Spinal cord (tissue), 10 donors: ENCODE results near the gene FOXP1. TPM values are rescaled to one million over a fixed set of nuclear protein-coding genes. Genes with fewer than 3 reads are reported as not detected.

Experiments used
- DNase-seq, 6 donors: peaks; one replicate each; pipeline versions ENCODE4 v3.0.0 to v3.0.0-alpha.2; 2013 to 2015; ENCODE audit warnings: low spot score in 6 of 6, low read depth in 4 of 6
- H3K27ac ChIP-seq: one replicate; pipeline ENCODE4 v1.5.1; 2013; ENCODE audit warnings: low read depth, low read length, control low read depth
- H3K27me3 ChIP-seq: one replicate; pipeline ENCODE4 v1.6.1; 2013; ENCODE audit warnings: low read length; ENCODE audit not compliant: control insufficient read depth, insufficient read depth
- H3K36me3 ChIP-seq: one replicate; pipeline ENCODE4 v1.6.1; 2013; ENCODE audit warnings: low read length; ENCODE audit not compliant: control insufficient read depth, insufficient read depth
- H3K4me1 ChIP-seq: one replicate; pipeline ENCODE4 v1.6.1; 2013; ENCODE audit warnings: low read length; ENCODE audit not compliant: control insufficient read depth, insufficient read depth
- H3K4me3 ChIP-seq: one replicate; pipeline ENCODE4 v1.5.1; 2013; ENCODE audit warnings: low read depth, low read length, control low read depth
- H3K9me3 ChIP-seq: one replicate; pipeline ENCODE4 v1.6.1; 2013; ENCODE audit warnings: low read length; ENCODE audit not compliant: control insufficient read depth, insufficient read depth
- WGBS: methylation state at CpG from one replicate; pipeline ENCODE4 v1.1.5; 2013; ENCODE audit warnings: missing lambda C conversion rate; ENCODE audit not compliant: insufficient coverage; 5-methylcytosine and 5-hydroxymethylcytosine counted together
- polyA plus RNA-seq, 2 donors: library from polyadenylated mRNA; unstranded; fragments of 120-200 nt; gene quantifications; one replicate each; pipeline ENCODE4 v1.2.1, GENCODE V29; 2013; ENCODE audit not compliant: insufficient read length in 2 of 2
- total RNA-seq, 2 donors: library from RNA; depleted of rRNA in 1 of 2; stranded (reverse); fragments of 120-200 nt in 1 of 2; fragments of >200 nt in 1 of 2; gene quantifications; one replicate each; pipeline versions ENCODE4 v1.2.3 to v1.2.4, GENCODE V29; 2013 to 2014
- donor health status: healthy.

FOXP1 gene
- total and polyA plus RNA-seq, 4 donors: 27.4 to 118 (median 66.1) TPM

DNA sequence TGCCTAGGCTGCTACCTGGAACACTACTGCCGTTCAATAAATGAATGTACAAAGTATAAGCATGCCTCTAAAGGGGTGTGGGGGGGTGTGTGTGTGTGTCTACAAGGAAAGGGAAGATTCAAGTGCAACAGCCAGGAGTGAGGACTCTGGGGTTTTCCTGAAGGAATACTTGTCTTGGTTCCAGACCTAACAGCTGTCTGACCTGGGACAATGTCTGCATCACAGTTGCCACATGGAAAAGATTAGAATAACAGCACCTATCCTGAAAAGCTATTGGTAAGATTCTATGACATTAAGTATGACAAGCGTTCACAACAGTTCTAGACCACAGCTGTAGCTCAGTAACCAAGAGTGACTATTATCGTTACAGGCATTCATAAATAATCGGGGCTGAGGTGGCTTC, 345.2 kb downstream of the FOXP1 start:
- H3K4me1 ChIP-seq: no peaks in the 10 kb centered on the region
- H3K27me3 ChIP-seq: no peaks in the 10 kb centered on the region
- H3K9me3 ChIP-seq: no peaks in the 10 kb centered on the region
- no peaks in the 10 kb centered on the region for H3K36me3 ChIP-seq
- no peak overlapping the region for H3K4me3 ChIP-seq
- no peak for DNase-seq
- no peak overlapping the region for H3K27ac ChIP-seq
- 62% methylated on average over 3 of the region's 4 CpGs for WGBS

DNA sequence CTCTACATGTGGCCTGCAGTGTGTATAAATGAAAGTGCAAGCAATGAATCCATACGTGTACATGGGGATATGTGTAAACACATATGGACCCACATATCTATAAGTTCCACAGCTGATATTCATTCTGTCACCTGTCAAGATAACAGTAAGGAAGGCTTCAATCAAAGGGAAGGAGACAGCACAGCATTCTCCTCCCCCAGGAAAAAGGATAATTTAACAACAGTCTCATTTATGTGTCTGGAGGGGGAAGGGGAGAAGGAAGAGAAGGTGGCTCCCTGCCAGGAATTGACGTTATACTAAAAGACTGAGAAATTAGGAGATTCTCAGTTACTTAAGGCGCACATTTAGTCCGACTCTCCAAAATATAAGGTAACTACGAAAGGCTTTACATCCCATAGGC, 345.9 kb downstream of the FOXP1 start:
- Histone ChIP-seq H3K4me1 (no peaks in the 10 kb centered on the region), H3K36me3 (no peaks in the 10 kb centered on the region), H3K9me3 (no peaks in the 10 kb centered on the region), H3K27ac (no peak overlapping the region), H3K4me3 (no peak overlapping the region), H3K27me3 (no peaks in the 10 kb centered on the region)
- WGBS: no CpG with 5 or more reads among the region's 5 CpGs
- peak in 1 of 6 donors; percentile 36 for DNase-seq

DNA sequence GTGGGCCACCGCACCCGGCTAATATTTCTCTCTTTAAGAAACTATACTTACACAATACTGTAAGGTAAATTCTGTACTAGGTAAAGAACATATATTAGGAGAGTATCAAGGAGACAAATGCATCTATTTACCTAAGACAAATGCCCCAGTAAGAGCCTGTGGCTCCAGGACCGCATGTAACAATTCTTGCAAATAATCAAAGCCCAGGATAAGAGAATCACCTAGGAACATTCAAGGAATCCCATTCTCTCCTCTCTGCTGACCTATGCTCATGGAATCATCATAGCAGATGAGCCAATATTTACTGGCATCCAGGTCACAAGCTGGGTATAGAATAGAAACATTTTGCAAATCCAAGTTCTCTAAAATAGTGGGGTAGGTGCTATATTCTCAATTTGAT, 347.7 kb downstream of the FOXP1 start:
- WGBS: no CpG with 5 or more reads among the region's 3 CpGs
- Histone ChIP-seq H3K36me3 (no peaks in the 10 kb centered on the region), H3K9me3 (no peaks in the 10 kb centered on the region), H3K27ac (no peak overlapping the region), H3K4me3 (no peak overlapping the region), H3K4me1 (no peaks in the 10 kb centered on the region), H3K27me3 (no peaks in the 10 kb centered on the region)
- DNase-seq: no peak

- WGBS: 100% methylated on average over 1 of the region's 3 CpGs
- no peaks in the 10 kb centered on the region for H3K9me3 ChIP-seq
- H3K36me3 ChIP-seq: no peaks in the 10 kb centered on the region
- DNase-seq: no peak
- H3K27me3 ChIP-seq: no peaks in the 10 kb centered on the region
- no peak overlapping the region for H3K27ac ChIP-seq
- no peak overlapping the region for H3K4me3 ChIP-seq
- H3K4me1 ChIP-seq: no peaks in the 10 kb centered on the region
These were observed 350.6 kb downstream of the FOXP1 start for GRCh38 chr3:71232895-71233294.

DNA sequence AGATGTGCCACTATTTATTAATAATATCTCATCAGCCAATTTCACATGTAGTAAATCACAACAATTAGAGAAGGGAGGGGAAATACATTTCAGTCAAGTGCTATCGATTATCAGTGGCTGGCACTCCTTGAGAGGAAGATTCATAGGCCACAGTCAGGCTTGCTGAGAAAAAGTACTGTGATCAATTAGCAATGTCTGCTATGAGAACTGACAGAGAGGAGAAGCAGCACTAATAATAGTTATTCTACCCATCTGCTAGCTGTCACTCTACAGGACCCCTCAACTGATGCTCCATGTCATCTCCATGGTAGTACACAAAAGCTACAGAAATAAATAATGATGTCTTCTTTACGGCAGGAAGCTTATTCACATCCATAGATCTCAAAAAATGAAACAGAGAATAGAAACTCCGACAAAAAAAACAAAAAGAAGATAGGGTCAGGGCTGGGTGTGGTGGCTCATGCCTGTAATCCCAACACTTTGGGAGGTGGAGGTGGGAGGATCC, 351.3 kb downstream of the FOXP1 start:
- Histone ChIP-seq H3K27me3 (no peaks in the 10 kb centered on the region), H3K4me3 (no peak overlapping the region), H3K4me1 (no peaks in the 10 kb centered on the region), H3K36me3 (no peaks in the 10 kb centered on the region), H3K27ac (no peak overlapping the region), H3K9me3 (no peaks in the 10 kb centered on the region)
- WGBS: 60% methylated on average over 1 of the region's 3 CpGs
- no peak for DNase-seq

GRCh38 chr3:71231680-71232079, 351.8 kb downstream of the FOXP1 start:
- Histone ChIP-seq H3K27me3 (peaks cover 2% of the 10 kb centered on the region), H3K4me3 (no peak overlapping the region), H3K4me1 (peaks cover 4% of the 10 kb centered on the region), H3K27ac (no peak overlapping the region), H3K9me3 (no peaks in the 10 kb centered on the region), H3K36me3 (no peaks in the 10 kb centered on the region)
- DNase-seq: no peak
- no CpG with 5 or more reads among the region's 4 CpGs for WGBS

GRCh38 chr3:71229905-71230657, 353.4 kb downstream of the FOXP1 start:
- Histone ChIP-seq H3K36me3 (no peaks in the 10 kb centered on the region), H3K27ac (no peak overlapping the region), H3K4me3 (no peak overlapping the region), H3K4me1 (peaks cover 14% of the 10 kb centered on the region), H3K9me3 (no peaks in the 10 kb centered on the region), H3K27me3 (peaks cover 2% of the 10 kb centered on the region)
- WGBS: 56% methylated on average over 3 of the region's 7 CpGs
- DNase-seq: peak in 1 of 6 donors; percentile 37

GRCh38 chr3:71228156-71228866, 355.2 kb downstream of the FOXP1 start:
- Histone ChIP-seq H3K9me3 (no peaks in the 10 kb centered on the region), H3K27ac (no peak overlapping the region), H3K4me3 (no peak overlapping the region), H3K27me3 (peaks cover 2% of the 10 kb centered on the region), H3K4me1 (peaks cover 14% of the 10 kb centered on the region), H3K36me3 (no peaks in the 10 kb centered on the region)
- 80% methylated on average over 4 of the region's 9 CpGs for WGBS
- peak in 1 of 6 donors; percentile 63 for DNase-seq

DNA sequence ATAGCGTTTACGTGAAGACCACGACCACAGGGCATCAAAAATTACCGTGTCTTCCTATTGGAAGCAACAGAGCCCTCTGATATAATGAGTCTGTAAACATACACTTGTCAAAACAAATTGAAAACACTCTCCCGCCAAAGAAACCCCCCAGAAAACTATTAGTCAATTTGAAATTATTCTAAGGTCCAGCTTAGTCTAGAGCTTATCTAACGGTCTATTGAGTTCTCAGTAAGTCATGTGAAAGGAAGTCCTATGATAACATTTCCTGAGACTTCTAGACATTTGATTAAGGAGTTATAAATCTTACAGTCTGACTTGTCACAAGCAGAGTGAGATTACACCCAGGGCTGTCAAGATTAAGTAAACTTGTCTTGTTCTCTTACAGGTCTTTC, 356.3 kb downstream of the FOXP1 start:
- no peak for DNase-seq
- Histone ChIP-seq H3K4me3 (no peak overlapping the region), H3K9me3 (no peaks in the 10 kb centered on the region), H3K27me3 (peaks cover 2% of the 10 kb centered on the region), H3K27ac (no peak overlapping the region), H3K36me3 (no peaks in the 10 kb centered on the region), H3K4me1 (peaks cover 14% of the 10 kb centered on the region)
- 80% methylated on average over 1 of the region's 6 CpGs for WGBS
